ENCODE data around the gene PDK2.

Gene PDK2

DNA sequence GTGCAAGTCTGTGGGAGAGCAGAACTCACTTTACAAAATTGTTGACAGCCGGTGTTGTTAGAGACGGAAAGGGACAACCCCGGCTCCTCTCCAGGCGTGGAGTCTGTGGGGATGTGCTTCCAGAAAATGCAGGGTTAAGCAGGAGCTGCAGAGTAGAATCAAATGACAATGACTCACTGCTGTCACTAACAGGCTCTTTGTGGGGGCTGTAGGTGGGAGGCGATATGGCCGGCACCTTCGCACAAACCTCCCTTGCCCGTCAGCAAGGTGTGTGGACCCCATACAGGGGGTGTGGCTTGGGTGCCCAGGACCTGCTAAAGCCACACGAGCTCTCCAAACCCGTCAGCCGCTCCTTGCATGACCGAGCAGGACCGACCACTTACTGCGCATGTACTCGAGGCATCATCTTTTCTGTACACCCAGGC, 5.8 kb downstream of the PDK2 start:
- DNase-seq (ENCODE audit: low read depth) = no peak

DNA sequence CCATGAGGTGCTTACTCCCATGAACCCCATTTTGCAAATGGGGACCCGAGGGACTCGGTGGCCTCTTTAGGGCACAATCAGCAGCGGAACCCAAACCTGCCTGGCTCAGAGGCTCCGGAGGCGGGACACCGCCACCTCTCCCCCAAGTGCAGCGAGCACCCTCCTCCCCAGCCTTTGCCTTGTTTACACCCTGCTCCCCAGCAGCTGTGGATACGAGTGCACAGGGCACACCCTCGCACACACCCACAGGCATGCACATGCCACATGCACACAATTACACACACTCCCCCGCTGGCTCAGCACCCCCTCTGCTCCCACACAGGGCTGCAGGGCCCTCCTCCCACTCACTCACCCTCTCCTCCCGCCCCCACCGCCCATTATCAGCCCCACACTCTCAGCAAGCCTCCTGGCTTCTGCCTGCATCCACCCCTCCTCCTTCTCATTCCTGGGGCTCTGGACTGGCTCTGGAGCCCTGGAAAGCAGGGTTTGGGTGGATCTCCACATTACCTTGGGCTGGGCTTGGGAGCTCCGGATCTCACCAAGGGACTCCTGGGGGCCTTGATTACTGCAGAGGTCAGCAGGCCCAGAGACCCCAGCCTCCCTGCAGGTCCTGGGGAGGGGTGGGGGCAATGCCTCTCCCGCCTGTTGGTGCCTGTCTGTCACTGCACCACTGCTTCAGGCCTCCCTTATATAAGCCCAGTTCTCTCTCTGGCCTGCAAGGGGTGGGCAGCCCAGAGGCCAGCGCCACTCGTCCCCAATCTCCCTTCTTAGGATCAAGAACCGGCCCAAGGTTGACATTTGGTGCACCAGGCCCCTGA, 6.4 kb downstream of the PDK2 start:
- no peak for DNase-seq (ENCODE audit: low read depth)

DNA sequence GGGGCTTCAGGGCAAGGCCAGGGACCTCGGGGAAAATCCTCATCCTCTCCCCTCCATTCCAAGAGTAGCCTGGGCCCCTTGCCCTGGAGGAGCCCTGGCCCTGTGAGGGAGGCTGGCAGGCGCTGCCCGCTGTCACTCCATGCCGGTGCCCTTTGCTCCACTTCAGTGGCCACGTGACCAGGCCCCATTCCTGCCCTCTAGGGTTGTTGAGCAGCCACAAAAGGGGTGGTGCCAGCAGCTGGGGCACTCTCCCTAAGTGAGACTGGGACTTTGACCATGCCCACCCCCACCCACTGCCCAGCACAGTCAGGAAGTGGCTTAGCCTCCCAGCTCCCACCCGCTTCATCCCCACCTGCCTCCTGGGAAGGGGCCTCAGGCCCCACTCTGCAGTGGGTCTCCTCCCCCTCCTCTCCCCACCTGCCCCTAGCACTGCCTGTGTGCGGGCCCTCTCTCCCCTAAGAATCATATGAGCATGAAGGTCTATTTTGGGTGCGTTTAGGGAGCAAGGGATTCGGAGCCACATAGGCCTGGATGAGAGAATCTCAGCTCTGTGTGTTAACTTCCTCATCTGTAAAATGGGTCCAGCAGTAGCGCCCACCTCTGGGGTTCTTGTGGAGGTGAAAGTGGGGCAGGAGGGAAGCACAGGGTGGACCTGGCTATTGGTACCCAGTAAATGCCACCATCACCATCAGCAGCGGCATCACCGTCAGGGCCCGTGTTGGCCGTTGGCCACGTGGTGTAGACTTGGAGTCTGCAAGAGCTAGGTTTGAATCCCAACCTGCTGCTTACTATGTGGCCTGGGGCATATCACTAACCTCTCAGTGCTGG, 7.2 kb downstream of the PDK2 start:
- no peak for DNase-seq (ENCODE audit: low read depth)

DNA sequence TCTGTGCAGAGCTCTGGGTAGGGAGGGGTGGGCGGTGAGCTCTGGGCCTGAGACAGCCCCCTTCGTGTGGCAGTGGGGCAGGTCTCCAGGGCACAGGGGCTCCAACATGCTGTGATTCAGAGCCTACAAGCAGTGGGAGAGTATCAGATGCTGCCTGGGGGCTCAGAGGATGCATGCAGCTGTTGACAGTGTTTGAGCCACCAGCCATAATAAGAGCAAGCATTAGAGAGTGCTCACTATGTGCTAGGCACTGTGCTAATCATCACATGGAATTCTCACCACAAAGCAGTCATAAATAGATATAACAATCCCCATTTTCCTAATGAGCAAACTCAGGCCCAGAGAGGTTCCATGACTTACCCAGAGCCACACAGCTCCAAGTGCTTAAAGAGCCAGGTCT, 8.1 kb downstream of the PDK2 start:
- no peak for DNase-seq (ENCODE audit: low read depth)

DNA sequence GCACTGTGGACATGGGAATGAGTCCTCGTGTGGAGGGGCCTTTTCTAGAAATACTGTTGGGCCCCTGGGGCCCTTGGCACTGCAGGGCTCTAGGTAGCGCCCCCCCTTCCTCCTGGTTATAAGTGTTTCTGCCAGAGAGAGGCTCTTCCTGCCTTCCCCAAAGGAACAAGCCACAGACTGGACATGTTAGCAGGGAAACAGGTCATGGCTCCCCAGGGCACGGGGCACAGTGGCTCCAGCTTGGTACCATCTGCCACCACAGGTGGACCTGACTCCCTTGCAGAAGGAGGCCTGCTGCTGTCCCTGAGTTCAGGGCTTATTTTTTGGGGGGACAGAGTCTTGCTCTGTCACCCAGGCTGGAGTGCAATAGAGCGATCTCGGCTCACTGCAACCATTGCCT, 8.8 kb downstream of the PDK2 start:
- no peak for DNase-seq (ENCODE audit: low read depth)

DNA sequence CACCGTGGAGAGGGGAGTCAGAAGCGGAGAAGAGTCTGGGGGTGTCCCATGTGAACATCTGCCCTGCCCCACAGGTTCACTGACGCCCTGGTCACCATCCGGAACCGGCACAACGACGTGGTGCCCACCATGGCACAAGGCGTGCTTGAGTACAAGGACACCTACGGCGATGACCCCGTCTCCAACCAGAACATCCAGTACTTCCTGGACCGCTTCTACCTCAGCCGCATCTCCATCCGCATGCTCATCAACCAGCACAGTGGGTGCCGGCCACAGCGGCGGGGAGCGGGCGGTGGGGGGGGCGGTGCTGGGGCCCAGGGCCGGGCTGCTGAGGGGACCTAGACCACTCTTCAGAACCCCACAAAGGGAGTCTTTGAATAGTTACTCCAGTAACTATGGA, 10.7 kb downstream of the PDK2 start:
- no peak for DNase-seq (ENCODE audit: low read depth)

DNA sequence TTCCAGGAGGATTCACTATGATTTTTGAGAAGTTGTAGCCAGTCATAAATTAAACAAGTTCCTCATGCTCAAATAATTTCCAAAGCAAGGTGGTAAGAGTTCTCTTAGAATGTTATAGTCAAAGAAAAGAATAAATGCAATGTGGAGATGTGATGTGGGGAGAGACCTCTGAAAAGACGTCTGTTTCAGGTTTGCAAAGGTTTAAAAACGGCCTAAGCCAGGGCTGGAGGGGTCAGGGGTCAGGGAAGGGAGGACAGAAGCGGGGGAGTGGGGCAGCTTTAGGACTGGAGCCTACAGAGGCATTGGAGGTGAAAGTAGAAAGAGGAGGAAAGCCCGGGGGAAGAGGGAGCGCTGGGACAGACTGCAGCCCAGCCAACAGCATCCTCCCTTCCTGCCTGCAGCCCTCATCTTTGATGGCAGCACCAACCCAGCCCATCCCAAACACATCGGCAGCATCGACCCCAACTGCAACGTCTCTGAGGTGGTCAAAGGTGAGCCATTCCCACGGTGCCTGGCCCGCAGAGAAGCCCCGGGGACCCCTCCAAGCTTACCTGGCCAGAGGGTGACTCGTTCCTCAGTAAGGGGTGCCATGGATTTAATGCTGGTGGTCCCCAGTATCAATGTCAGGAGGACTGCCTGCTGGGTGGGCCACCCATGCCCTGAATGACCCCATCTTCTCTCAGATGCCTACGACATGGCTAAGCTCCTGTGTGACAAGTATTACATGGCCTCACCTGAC, 11.4 kb downstream of the PDK2 start:
- DNase-seq (ENCODE audit: low read depth) = no peak

DNA sequence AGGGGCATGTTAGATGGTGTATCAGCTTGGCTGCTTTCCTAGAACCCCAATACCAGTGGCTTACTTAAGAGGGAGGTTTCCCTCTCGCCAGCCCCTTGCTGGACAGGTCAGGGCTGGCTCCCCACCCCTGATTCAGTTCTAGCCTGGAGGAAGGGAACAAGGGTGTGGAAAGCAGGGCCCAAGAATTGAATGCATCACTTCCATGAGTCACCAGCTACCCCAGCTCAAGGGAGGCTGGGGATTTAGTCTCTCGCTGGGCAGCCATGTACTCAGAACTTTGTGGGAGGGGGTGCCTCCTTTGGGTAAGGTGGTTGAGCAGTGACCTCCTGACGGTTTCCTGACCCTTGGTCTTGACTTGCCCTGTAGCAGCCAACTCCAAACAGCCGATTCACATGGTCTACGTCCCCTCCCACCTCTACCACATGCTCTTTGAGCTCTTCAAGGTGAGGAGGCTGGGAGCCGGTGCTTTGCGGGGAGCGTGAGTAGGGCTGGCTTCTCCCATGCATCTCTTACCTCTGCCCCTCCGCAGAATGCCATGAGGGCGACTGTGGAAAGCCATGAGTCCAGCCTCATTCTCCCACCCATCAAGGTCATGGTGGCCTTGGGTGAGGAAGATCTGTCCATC, 12.8 kb downstream of the PDK2 start:
- DNase-seq (ENCODE audit: low read depth) = no peak

DNA sequence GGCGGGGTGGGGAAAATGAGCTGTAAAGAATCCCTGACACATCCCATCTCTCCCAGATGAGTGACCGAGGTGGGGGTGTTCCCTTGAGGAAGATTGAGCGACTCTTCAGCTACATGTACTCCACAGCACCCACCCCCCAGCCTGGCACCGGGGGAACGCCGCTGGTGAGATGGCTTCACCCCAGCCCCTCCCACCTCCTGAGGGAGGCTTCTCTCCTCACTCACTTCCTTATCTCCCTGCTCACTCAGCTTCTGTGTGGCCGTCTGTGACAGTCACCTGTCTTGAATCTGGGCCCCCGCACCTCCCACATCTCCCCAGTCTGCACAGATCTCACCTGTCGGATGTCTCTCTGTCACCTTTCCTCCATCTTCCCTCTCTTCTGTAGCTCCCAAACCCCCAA, 13.4 kb downstream of the PDK2 start:
- DNase-seq (ENCODE audit: low read depth) = no peak

DNA sequence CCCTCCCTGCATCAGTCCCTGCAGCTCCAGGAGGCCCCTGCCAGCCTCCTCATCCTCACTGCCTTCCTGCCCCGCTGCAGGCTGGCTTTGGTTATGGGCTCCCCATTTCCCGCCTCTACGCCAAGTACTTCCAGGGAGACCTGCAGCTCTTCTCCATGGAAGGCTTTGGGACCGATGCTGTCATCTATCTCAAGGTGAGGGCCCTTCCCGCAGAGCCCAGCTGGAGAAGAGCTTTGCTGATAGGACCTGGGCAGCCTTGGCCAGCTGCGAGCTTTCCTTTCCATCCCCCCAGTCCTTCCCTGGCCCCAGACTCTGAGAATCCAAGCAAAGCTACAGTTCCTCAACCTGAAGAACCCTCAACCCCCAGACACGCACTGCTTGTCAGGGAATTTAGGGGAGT, 14.1 kb downstream of the PDK2 start:
- no peak for DNase-seq (ENCODE audit: low read depth)

DNA sequence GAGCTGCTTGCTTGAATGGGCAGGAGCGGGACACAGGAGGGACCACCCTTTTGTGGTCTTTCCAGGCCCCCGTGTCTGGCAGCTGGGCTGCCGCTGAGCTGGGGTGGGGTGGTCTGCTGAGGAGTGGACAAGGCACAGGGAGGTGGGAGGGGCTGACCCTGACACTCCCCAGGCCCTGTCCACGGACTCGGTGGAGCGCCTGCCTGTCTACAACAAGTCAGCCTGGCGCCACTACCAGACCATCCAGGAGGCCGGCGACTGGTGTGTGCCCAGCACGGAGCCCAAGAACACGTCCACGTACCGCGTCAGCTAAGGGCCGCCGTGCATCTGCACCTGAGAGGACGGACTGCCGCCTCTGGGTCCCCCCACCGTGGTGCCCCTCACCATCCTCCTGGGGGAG, 14.6 kb downstream of the PDK2 start:
- no peak for DNase-seq (ENCODE audit: low read depth)

DNA sequence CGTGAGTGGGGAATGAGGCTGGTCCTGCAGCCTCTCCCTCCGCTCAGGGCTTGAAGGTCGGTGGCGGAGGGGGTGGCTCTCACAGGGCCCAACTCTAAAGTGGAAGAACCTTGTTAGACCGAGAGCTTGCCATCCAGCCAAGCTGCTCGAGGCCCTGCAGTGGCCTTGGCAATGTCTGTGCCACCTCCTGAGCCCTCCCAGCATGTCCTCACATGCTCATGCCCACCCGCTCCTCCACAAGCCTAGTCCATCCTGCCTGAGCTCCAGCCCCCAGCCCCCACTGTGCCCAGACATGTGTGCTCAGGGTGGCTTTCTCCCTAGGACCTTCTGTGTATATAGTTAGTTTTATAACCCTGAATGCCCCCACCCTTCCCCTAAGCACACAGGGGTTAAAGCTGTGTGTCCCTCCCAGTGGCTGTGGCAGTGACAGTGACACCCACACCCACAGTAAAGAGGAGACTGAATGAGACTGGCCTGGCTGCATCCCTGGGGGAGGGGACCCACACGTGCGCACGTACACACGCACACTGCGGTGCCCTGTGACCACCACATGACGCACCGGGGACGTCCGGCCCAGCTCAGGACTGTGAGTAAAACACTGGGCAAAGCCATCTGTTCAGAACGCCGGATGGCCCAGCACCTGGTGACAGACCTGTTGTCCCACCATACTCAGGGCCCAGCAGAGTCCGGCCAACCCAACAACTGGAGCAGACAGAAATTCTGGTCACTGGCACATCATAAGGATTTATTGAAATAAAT, 15.6 kb downstream of the PDK2 start:
- no peak for DNase-seq (ENCODE audit: low read depth)

DNA sequence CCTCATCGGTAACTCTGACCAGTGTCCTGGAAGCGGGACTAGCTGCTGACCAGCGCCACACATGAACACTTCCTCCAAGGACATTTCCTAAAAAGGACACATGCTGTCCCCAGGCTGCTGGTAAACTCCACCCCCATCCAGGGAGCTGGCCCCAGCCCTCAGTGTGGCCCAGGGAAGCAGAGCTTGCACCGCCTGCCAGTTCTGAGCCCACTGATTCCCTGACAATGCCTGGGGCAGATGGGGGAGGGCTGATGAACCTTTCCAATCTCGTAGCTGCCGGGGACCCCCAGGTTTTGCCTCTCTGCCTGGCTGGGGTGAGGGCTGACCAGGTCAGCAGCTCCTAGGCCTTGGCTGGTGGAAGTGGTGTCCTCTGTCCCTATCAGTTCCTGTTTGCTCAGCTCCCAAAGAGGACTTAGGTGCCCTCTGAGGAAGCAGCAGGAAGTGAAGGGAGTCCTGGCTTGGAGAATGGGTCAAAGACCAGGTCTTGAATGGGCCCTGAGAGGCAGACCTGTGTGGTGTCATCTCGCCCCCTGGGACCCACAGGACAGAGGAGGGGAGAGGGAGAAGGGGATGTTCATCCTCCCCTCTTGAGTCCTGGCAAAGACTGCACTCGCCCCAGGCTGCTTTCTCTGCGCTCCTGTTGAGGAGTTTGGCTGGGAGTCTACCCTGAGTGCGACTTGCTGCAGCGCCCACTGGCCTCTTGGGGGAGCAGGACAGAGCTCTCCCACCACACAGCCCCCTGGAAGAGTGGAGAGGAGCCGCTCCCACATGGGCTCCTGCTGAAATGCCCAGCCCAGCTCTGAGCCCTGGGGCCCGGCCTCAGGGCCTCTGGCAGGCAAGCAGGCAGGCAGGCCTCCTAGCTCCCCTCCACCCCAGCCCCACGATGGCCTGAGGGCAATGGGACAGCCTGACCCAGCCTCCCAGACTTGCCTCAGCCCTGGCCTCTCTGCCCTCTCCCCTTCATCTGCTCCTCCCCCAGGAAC, 16.8 kb downstream of the PDK2 start:
- no peak for DNase-seq (ENCODE audit: low read depth)

DNA sequence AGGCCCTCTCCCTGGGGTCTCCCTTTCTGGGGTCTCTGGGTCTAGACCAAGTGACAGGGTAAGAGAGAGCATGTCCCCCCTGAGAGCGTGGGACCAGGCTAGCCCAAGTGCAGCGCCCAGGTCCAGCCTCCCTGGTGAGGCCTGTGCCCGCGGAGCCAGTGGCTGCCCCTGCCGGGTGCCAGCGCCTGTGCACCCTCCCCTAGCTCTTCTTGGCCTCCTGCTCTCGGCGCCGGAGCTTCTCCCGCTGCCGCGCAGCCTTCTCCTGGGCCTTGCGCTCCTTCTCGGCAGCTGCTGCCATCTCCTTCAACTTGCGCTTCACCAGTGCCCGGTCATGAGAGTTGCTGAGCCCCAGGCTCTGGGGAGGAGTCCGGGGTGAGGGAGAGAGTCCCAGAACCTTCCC, 17.5 kb downstream of the PDK2 start:
- DNase-seq (ENCODE audit: low read depth) = no peak

DNA sequence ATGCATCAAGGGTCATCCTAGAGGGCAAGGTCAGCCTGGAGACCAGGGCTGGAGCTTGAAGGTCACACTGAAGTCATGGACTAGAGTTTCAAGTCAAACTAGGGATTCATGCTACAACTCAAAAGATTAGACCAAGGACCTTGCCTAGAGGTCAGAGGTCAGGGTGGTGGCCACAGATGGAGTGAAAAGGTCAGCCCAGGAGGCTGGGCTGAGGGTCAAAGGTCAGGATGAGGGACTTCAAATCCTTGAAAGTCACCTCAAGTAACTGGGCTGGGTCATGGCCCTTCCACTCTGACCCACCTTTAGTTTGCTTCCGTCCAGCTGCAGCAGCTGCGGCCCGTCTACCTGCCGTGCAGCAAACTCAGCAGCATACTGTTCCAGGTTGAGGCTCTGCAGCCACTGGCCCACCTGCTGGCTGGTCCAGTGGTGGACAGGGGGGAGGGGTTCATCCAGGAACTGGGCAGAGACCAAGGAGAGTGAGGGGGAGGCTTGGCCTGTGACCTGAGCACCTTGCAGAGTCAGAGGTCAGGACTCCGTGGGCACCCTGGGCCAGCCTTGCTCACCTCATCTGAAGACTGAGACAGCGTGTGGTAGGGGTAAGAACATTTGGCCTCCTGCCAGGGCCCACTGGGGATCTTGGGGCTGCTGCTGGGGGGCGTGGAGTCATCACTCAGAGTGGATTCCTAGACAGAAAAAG, 18.6 kb downstream of the PDK2 start:
- DNase-seq (ENCODE audit: low read depth) = no peak

DNA sequence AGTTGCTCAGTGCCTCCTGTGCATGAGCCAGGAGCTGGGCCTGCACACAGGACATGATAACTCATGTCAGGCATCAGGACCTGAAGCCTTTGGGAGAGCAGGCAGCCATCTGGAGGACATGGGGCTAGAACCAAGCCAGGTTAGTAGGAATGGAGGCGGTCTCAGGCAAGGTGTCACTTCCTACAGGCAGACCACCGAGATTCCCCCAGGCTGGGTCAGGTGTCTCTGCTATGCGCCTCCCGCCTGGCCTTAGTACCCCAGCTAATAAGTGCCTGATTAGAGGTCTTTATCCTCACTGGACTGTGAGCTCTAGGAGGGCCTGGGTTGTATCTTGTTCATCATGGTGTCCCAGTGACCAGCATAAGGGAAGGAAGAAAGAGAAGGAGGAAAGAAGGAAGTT, 19.2 kb downstream of the PDK2 start:
- DNase-seq (ENCODE audit: low read depth) = no peak

DNA sequence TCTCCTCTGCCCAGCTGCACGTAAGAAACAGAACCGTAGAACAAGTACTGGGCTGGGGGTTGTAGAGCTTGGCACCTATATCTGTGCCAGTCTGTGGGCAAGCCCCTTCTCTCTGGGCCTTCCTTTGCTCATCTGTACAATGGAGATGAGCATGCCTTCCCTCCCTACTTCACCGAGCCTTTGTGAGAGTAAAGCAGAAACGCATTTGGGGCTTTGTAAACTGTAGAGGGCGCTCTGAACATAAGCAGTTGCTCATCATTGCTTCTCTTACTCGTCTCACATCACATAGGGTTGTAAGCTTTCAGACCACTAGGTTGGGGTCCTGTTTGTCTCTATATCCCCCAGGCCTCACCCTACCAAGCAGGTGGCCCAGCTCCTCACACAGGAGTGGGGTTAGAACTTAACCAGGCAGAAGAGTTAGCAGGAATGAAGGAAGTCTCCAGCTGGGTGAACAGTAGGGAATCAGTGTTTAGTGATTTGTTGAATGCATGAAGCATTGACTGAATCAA, 19.8 kb downstream of the PDK2 start:
- DNase-seq (ENCODE audit: low read depth) = no peak

DNA sequence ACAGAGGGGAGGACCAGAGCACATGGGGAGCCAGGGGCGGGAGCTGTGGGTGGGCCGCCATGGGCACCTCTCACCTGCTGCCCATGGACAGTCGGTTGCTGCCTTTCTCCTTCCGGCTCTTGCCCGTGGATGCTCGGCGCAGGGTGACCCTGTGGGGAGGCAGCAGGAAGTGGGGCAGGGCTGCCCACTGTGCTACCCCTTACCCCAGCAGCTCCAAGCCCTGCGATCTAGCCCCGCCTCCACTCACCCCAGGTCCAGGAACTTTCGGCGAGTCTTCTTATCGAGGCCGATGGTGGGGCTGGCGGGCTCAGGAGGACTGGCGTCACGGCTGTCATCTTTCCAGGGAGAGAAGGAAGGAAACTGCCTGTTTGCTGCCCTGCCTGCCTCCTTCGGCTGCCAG, 20.6 kb downstream of the PDK2 start:
- DNase-seq (ENCODE audit: low read depth) = no peak
